HL-60 (cell line): ENCODE data around the gene ERCC2.

Experiments used
- CTCF ChIP-seq: IDR thresholded peaks from one replicate; pipeline ENCODE4 v1.5.1; 2011; ENCODE audit warnings: low read length, control low read depth, inconsistent platforms; ENCODE audit not compliant: insufficient read depth
- GABPA ChIP-seq: IDR thresholded peaks from 2 replicates; pipeline ENCODE4 v1.6.1; 2012; ENCODE audit warnings: low read depth
- SPI1 ChIP-seq: IDR thresholded peaks from 2 replicates; pipeline ENCODE4 v1.6.1; 2012; ENCODE audit warnings: low read depth, mild to moderate bottlenecking, borderline replicate concordance

GRCh38 chr19:45350477-45351058, 19.8 kb downstream of the ERCC2 start:
- TF ChIP-seq CTCF, result no peak
- TF ChIP-seq GABPA, result no peak
- no peak for TF ChIP-seq SPI1
